CD4-positive, alpha-beta T cell treated with Interleukin-10 for 1 hour (primary cell): Measurements from ENCODE around the gene NMNAT3.

Source experiments
- DNase-seq: peaks from one replicate; pipeline ENCODE4 v3.0.0-alpha.2; 2020

The NMNAT3 gene

DNA sequence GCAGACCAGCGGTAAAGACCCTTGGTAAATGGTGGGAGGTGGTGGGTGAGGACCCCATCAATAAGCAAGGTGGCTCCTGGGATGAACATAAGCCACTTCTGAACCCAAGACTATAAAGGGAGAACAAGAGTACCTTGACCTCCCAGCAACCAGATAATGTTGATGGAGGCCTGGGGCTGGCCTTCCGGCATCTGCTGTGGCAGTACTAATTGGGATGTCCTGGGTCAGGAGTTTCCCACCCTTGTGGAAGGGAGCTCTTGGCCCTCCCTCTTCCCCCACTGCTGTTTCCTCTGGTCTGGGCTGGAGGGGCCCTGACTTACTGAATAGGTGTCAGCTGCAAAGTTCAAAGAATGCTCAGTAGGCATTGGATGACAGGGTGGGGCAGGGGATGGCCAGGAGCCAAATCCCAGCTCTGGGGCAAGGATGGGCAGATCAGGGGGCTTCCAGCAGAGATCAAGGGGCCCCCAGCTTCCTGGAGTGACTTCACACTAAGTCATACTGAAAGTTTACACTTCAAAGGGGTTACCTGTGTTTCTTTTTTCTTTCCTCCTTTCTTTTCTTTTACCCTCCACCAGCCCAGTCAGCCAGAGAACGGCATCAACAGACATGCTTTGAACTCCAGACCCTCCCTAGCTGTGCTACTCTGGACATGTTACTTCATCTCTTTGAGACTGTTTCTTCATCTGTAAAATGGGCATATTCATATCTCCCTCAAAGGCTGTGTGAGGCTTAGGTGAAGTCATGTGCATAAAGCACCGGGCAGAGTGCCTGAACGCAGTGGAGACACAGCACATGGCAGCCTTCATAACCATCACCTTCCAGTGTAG is 139.8 kb downstream of the NMNAT3 start:
- no peak for DNase-seq

DNA sequence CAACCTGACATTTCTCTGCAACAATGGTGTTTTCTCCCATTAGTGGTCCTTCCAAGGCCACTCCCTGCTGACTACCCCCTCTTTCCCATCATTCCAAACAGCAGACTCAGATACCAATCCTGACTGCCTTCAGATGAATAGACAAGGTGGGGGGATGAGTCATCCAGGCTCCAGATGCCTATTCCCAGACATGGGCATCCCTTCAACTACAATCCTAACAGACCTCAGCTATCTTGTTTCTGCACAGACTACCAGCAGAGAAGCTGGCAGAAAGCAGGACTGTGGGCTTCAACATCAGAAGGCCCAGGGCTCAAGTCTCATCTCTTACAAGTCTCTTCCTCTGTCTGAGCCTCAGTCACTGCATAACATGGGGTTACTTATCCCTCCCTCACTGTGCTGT is 140.4 kb downstream of the NMNAT3 start:
- no peak for DNase-seq

DNA sequence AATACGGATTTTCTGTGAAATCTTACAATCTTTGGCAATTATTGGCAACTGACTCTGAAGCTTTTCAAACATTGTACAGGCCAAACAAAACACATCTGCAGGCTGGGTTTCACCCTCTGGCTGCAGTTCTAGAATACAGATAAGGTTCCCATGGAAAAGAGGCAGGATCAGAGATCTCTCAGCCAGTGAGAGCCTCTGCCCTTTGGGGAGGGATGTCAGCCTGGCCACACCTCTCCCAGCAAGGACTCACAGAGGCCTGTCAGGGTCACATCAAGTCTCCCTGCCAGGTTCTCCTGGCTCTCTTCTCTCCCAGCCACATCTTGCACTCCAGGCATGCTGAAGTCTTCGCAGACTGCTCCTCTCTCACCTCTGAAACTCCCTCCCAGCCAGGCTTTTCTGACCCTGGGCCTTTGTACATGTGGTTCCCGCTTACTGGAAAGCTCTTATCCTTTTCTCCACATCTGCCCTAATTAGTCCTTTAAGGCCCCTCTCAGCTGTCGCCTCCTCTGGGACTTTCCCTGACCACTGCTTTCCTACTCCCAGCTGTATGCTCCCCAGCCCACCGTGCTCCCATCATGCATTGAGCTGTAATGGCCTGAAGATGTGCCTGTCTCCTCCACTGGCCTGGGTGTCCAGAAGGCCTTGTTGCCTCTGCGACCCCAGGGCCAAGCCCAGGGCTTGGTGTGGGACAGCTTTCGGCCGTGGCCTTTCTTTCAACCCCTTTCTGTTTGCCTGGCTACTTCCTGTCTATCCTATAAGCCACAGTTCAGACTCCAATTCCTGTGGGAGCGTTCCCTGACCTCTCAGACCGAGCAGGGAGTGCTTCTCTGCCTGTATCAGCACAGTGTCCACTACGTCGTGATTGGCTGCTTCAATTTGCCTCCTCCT is 142.5 kb downstream of the NMNAT3 start:
- DNase-seq: no peak

- DNase-seq: no peak
These were observed 143.3 kb downstream of the NMNAT3 start for GRCh38 chr3:139534455-139534812.

DNA sequence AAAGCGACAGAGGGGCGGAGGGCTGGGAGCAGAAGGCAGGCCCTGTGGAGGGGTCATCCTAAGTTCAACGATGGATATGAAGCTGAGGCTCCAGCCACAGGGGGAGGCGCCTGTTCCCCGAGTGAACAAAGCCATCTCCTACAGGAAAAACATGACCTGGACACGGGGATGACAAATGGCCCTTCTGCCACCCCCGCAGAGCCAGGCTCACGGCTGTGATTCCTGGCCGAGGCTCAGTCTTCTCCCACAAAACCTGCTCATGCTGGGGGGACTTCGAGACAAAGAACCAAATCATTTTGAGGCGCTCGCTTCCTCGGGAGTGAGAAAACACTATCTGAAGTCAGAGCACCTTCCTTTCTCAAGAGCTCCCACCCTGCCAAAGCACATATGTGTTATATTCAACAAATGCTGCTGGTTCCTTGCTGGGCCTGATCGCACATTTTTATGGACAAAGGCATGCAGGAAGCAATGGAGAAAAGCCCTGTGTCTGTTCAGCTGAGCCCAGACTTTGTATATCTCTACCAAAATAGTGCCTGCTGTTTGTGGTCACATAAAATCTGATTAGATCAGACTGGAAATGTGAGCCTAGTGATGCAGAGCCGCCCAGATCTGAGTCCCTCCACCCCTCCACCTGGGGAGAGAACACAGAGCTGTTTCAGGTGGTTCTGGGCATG is 143.9 kb downstream of the NMNAT3 start:
- DNase-seq: no peak

DNA sequence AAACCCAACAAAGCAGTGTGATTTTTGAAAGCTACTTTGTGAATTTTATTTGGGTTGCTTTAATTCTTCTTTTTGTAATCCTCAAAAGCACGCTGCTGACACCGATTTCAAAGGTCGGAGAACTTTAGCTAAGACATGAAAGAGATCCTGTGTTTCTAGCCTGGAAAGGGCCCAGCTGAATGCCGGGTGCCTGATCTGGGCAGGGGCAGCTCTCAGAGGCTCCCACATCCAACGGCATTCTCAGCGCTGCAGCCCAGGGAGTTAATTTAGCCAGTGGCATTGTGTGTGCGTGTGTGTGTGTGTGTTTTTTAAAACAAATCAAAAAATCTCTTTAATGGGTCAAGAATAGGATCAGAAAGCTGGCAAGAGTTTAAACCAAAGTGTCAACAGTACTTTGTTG is 144.8 kb downstream of the NMNAT3 start:
- DNase-seq: no peak

DNA sequence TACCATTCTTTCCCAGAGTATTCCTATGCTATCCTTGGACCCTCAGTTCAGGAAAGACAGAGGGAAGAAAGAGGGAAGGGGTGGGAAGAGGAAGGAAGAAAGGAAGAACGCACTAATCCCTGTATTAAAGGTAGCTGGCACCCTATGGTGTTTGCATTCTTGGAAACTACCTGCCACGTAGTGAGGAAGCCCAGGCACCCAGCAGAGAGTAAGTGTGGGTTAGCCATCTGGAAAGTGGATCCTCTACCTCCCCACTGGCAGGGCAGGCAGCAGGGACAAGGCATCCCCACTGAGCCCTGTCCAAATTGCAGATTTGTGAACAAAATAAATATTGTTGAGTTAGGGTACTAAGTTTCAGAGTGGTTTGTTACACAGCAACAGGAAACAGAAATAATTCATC is 147.1 kb downstream of the NMNAT3 start:
- no peak for DNase-seq

- DNase-seq: no peak
These were observed 148.1 kb downstream of the NMNAT3 start for GRCh38 chr3:139529662-139530061.

- DNase-seq: no peak
These were observed 148.8 kb downstream of the NMNAT3 start for GRCh38 chr3:139528924-139529323.

DNA sequence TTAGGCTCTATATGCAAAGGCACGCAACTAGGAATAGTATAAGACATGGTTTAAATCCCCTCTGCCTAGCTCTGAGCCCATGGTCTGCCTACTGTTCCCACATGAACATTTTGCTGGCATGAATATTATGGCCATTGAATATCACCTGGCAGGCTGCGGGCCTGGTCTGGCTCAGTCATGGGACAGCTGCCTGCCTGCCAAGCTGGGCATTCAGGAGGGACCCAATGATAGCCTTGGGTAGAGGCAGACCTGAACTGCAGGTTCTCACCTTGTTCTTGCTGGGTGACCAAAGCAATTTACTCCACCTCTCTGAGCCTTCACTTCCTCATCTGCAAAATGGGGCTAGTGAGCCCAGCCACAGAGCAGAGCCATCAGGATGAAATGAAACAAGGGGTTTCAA is 149.5 kb downstream of the NMNAT3 start:
- DNase-seq: no peak

DNA sequence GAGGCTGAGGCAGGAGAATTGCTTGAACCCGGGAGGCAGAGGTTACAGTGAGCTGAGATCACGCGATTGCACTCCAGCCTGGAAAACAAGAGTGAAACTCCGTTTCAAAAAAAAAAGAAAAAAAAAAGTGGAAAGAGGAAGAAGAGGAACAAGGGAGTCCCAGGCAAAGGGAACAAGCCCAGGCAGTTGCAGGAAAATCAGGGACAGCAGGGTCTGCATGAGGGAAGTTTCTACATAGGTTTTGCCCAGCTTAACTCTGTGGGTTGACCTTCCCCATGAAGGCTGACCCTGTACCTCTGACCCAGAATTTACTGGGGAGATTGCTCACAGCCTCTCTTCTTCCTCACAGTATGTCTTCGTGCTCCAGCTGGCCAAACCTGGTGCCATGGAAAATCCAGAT is 150.5 kb downstream of the NMNAT3 start:
- DNase-seq: no peak

DNA sequence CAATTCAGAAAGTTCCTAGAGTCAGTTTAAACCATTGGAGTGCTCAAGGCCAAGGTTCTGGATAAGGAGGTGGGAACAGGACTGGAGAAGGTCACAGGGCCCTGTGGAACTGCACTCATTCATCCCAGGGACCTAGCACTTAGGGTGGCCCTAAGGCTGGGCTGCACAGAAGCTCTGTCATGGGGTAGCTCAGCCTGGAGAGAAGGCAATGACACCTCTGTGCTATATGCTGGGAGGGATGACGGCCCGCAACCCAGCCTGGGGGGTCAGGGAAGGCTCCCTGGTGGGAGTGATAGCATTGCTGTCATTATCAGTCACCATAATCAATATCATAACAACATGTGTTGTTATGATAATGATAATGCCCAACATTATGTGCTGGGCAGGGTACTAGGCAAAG is 151.6 kb downstream of the NMNAT3 start:
- no peak for DNase-seq

DNA sequence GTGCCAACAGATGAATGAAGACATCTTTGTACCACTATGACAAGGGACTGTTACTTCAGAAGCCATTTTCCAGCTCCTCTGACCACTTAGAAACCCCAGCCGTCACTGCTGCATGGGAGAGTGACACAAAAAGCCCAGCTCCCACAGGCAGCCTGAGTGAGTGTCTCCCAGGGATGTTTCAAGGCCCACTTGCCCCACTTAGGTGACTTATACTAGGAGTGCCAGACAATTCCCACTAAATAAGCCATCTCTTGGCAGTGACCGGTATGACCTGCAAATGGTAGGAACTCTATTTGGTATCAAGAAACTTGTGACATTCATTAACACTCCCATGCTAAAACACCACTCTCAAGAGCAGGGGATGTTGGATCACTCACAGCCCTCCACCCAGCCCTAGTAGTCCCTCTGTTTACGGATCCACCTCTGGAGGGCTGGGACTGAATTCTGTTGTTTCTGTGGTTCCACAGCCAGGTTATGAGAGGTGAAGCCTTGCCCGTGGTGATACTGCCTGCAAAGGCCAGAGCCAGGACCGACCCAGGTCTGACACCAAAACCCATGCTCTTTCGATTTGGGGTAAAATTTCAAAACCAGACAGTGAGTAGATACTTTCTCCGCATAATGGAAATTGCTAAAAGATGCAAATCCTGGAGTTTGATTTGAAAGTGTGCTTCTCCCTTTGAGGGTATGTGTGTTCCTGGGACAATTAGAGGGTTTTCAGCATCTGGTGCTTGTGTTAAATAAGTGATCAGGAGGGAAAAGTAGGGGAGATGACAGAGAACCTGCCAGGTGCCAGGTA is 152.7 kb downstream of the NMNAT3 start:
- no peak for DNase-seq

GRCh38 chr3:139523718-139524117 is 154.1 kb downstream of the NMNAT3 start:
- no peak for DNase-seq

- no peak for DNase-seq
These were observed 154.6 kb downstream of the NMNAT3 start for GRCh38 chr3:139523166-139523565.

DNA sequence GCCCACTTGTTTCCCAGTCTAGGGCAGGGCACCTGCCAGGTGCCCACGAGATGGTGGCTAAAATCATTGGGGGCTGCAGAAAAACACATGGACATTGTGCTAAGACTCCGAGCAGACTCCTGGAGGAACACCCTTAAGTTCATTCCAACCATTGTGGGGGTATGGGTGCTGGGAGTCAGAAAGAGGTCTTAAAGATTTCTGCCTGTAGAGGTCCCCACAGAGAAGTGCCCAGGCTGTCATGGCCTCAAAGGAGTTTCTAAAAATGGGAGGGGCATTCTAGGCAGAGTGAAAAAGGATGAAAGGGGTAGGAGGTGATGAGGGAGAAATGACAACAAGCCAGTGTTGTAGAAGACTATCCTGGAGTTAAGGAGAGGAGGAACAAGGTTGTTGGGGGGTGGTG is 155.4 kb downstream of the NMNAT3 start:
- no peak for DNase-seq

GRCh38 chr3:139521816-139522215 is 156.0 kb downstream of the NMNAT3 start:
- DNase-seq: no peak

- DNase-seq: no peak
These were observed 156.6 kb downstream of the NMNAT3 start for GRCh38 chr3:139521144-139521543.

- DNase-seq: no peak
These were observed 157.6 kb downstream of the NMNAT3 start for GRCh38 chr3:139519998-139520737.

- no peak for DNase-seq
These were observed 158.6 kb downstream of the NMNAT3 start for GRCh38 chr3:139518926-139519842.

DNA sequence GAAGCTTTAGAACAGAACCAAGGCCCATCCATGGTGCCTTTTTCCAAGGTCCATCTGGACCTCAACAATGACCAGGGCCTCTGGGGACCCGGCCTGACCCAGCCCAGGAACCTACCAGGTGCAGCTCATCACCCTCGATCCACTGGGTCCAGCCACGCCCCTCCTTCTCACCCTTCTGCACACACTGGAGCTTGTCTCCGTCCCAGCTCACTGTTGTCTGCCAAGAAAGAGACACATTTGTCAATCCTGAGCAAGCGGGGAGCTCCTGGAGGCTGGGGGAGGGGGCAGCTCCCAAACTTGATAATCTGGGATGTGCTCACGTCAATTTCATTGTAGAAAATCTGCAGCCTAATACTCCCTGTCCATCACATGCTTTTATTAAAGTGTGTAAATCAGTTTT is 159.5 kb downstream of the NMNAT3 start:
- no peak for DNase-seq
